GM21360 (cell line): Measurements from ENCODE around the gene CHD9.

Source experiments
- ATAC-seq: cut with Tn5 transposase; IDR thresholded peaks from one replicate; pipeline ENCODE4 v1.9.1; 2021; ENCODE audit warnings: mild to moderate bottlenecking, moderate library complexity; ENCODE audit not compliant: unreplicated experiment

Gene CHD9

GRCh38 chr16:53191413-53191812 lies 136.6 kb downstream of the CHD9 start:
- no peak for ATAC-seq

DNA sequence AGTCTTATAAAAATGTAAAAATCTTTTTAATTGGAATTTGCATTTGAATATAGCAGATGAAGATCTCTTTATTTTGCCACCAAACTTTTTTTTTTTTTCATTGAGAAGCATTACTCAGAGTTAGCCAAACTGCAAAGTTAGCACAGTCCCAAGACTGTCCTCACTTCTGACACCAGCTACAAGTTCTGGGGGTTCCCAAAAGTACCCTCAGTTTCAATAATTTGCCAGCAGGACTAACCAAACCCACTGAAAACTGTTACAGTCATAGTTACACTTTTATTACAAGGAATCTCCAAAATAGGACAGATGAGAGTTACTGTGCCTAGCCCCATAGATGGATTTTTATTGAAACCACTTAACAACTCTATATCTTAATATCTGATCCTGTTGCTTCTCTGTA lies 144.1 kb downstream of the CHD9 start:
- ATAC-seq: no peak

- ATAC-seq: no peak
Observed at GRCh38 chr16:53201900-53202299, 147.1 kb downstream of the CHD9 start.

- no peak for ATAC-seq
Observed at GRCh38 chr16:53202398-53202797, 147.6 kb downstream of the CHD9 start.

GRCh38 chr16:53207810-53208752 lies 153.3 kb downstream of the CHD9 start:
- ATAC-seq: peak; percentile 79

- ATAC-seq: no peak
Observed at GRCh38 chr16:53209429-53209828, 154.6 kb downstream of the CHD9 start.

DNA sequence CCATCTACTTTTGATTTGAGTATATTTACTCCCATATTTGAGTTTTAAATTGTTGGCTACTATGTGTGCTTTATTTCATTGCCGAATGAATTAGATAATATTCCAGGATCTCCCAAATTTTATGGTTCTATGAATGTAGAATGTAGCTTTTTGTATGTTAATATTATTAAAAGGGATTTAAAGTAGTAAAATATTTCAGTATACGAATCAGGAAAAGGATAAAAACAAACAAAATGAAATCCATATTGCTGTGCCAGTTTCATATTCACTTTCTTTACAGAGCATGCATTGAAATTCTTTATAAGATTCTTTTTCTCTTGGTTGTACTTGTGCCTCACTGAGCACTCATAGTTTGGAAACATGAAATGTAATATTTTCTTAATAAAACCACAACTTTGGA lies 155.1 kb downstream of the CHD9 start:
- no peak for ATAC-seq

DNA sequence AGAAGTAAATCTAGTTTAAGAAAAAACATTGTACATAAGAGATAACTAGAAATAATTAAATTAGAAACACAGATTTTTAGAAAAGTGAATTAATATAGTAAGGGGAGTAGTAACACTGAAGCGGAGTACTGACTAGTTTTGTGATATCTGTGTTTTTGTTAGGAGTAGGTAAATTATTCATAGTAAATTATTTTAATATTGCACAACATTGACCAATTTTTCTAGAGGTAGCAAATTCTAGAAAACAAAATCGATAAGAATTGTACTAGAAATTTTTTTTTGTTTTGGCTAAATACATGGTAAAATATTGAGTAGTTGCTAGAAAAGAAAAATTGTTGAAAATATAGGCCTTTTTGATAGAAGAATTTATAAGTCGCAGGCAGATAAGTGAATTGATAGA lies 156.5 kb downstream of the CHD9 start:
- no peak for ATAC-seq

- ATAC-seq: no peak
Observed at GRCh38 chr16:53212893-53213223, 158.1 kb downstream of the CHD9 start.

DNA sequence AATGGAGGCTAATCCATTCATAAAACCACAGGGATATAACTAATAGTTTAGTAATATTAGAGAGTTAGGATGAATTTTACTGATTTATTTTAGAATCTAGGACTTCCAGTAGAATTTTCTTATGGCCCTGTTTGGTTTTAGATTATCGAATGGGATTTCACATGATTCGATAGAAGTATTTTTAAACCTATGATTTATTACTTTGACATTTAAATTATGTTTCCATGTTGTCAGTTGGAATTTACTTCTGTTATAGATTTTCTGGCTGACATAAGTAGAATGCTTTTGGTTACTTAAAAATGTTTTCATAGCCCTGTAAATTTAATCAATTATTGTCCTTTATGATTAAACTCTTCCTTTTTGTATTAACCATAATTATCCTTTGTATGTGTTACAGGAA lies 158.8 kb downstream of the CHD9 start:
- no peak for ATAC-seq

GRCh38 chr16:53216798-53217197 lies 162.0 kb downstream of the CHD9 start:
- no peak for ATAC-seq

DNA sequence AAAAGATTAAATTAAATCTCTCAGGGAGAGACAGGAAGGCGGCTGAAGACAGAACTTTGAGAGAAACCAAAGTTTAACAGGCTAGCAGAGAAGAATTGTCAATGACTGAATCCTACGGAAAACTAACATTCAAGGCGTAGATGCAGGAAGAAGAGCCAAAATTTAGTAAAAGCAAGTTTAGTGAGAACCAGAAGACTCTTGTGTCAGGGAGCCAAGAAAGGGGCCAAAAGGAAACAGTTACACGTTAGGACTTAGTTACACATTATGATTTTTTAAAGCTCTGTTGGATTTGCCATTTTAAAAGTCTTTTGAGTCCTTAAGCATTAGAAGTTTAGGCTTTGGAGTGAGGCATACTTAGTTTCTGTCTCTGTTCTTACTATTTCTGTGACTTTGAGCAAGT lies 164.6 kb downstream of the CHD9 start:
- no peak for ATAC-seq

DNA sequence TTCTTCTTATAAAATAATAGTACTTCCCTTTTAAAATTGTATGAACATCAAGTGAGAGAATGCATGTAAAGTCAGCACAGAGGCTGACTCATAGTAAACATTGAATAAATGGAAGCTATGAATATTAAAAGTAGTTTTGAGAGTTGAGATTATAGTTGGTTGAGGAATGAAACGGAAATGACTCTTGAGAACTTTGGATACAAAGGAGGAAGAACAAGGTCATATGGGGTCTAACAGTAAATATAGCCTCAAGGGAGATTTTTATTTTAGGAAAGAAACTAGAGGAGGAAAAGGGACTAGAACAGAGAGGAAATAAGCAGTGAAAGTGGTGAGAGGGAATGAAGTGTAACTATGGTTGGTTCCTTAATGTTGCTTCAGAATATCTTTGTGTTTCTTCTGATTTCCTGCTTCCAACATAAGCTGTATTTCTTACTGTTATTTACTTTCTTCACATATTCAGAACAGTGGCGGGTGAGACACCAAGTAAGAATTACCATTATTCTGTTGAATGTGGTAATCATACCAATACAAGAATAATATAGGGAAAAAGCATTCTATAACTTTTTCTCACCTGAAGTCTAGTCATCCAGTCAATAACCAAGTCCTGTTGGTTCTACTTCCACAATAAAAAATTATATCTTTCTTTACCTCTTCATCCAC lies 165.1 kb downstream of the CHD9 start:
- no peak for ATAC-seq

GRCh38 chr16:53220585-53220984 lies 165.8 kb downstream of the CHD9 start:
- ATAC-seq: peak; percentile 50

DNA sequence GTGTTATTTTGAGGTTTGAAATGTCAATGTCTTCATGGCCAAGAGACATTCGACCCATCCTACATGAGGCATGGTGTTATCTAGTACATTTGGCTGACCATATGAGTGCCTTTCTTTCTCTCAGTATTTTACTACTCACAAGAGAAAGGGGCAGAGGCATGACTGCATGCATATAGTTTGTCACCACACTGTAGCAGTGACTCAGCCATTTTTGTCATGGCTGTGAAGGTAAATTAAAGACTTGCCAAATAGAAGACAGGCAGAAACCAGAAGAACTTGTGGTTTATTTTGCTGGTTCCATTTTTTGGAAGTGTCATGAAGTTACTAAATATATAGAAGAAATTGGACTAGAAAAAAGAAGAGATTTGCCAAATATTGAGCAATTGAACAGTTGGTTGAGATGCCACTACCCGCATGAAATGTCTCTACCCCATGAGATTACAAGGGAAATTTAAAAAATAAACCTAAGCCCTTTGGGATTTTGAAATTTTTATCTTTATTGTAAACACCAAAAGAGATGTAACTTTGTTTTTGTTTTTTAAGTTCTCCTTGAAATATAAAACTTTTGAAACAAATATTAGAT lies 170.3 kb downstream of the CHD9 start:
- no peak for ATAC-seq

DNA sequence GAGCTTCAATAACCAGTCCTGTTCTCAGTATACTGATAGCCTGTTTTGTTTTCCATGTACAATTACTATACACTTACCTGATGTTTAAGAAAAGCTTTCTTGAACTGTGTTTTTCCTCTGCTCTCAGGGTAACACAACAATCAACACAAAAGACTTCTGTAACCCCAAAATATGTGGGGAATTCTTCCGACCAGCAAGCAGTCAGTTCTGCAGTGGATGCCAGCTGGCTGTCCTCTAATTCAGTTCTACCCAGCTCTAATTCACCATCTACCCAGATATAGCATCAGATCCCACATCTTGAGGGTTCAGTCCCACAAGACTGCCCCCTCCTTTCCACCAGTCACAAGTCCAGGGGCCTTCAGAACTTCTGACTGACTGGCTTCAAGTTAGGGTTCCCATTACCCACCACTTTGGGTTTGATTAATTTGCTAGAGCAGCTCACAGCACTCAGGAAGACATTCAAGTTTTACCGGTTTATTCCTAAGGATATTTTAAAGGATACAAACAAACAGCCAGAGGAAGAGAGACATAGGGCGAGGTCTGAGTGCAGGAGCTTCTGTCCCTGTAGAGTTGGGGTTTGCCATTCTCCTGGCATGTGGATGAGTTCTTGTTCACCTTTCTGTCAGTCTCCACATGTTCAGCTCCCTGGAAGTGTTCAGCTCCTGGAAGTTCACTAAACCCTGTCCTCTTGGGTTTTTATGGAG lies 178.2 kb downstream of the CHD9 start:
- no peak for ATAC-seq

GRCh38 chr16:53234836-53235235 lies 180.0 kb downstream of the CHD9 start:
- ATAC-seq: no peak

DNA sequence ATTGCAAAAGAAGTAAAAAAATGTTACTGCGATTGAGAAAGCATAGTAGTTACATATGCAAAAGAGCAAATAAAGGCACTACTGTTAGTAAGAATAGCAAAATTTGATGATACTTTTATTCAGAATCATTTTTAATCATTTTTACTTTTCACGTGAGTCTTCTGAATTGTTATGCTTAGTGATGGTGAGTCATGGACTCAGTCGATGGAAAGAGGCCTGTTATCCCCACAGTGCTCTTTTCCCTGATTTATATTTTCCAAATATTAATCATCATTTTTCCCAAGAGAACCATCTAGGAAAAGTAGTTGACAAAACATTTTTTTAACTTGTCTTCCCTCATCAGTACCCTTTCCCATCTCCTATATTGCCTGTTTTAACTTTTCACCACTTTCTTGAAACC lies 181.1 kb downstream of the CHD9 start:
- ATAC-seq: no peak

- no peak for ATAC-seq
Observed at GRCh38 chr16:53249331-53249730, 194.5 kb downstream of the CHD9 start.

DNA sequence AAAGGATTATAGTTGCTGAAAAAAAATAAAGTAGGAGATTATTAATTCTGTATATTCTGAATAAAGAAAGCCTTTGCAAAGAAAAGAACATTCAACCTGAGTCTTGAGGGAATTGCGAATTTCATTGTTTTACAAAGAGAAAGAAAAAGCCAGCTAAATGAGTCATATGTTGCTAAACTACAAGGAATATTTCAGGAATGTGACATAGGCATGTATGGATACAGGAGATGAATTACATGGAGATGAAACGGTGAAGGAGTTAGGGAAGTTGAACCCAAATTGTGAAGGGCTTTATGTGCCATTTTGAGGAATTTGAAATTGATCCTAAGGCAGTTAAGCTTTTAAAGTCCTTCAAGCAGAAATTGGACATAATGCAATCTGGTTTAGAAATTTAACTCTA lies 202.2 kb downstream of the CHD9 start:
- no peak for ATAC-seq

DNA sequence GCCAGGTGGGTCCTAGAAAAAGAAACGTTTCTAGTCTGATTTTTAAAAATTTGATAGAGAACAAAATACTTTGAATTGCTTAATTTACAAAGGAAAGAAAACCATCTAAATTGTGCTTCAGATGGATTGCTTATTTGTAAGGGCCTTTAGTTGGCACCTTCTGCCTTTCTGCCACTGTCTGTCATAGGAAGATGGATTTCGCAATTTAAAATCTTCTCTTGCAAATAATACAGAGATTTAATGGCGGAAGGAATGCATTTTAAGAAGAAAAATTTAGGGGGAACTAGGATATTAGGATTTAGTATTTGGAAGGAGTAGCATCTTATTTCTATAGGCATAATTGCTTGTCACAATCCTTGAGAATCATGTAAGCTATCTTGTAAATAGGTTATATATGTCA lies 204.0 kb downstream of the CHD9 start:
- no peak for ATAC-seq
